ENCODE measurements around the gene IRAK3. TPM values are rescaled to one million over a fixed set of nuclear protein-coding genes. Genes with fewer than 3 reads are reported as not detected.

IRAK3 gene
- total RNA-seq, 1 experiment from 2014 or later = 12.0 TPM

GRCh38 chr12:66165141-66165540 is 23.9 kb upstream of the IRAK3 start:
- no peaks in the 10 kb centered on the region for H3K27me3 Mint-ChIP-seq (ENCODE audit: unreplicated experiment)
- intact Hi-C loops (cut with micrococcal nuclease; ENCODE audit: unreplicated experiment) = no loop called here
- peaks cover 8% of the 10 kb centered on the region for H3K9me3 Mint-ChIP-seq (ENCODE audit: low read depth, unreplicated experiment)
- TF ChIP-seq, protein P1, sequence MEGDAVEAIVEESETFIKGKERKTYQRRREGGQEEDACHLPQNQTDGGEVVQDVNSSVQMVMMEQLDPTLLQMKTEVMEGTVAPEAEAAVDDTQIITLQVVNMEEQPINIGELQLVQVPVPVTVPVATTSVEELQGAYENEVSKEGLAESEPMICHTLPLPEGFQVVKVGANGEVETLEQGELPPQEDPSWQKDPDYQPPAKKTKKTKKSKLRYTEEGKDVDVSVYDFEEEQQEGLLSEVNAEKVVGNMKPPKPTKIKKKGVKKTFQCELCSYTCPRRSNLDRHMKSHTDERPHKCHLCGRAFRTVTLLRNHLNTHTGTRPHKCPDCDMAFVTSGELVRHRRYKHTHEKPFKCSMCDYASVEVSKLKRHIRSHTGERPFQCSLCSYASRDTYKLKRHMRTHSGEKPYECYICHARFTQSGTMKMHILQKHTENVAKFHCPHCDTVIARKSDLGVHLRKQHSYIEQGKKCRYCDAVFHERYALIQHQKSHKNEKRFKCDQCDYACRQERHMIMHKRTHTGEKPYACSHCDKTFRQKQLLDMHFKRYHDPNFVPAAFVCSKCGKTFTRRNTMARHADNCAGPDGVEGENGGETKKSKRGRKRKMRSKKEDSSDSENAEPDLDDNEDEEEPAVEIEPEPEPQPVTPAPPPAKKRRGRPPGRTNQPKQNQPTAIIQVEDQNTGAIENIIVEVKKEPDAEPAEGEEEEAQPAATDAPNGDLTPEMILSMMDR (IDR thresholded peaks at IDR 0.05; ENCODE audit: unreplicated experiment) = no peak
- CTCF ChIA-PET = no interaction called here
- DNase-seq = no peak
- no peak overlapping the region for H3K27ac Mint-ChIP-seq (ENCODE audit: unreplicated experiment)
- peaks cover 25% of the 10 kb centered on the region for H3K4me1 Mint-ChIP-seq (ENCODE audit: low read depth, unreplicated experiment)
- H3K4me3 Mint-ChIP-seq (ENCODE audit: low read depth, unreplicated experiment) = no peak overlapping the region
- peaks cover 24% of the 10 kb centered on the region for H3K36me3 Mint-ChIP-seq (ENCODE audit: insufficient read depth, unreplicated experiment)
- no TSS peak for BruUV-seq (replicated peaks)

GRCh38 chr12:66166561-66166960 is 22.5 kb upstream of the IRAK3 start:
- TF ChIP-seq, protein P1 (IDR thresholded peaks at IDR 0.05; ENCODE audit: unreplicated experiment) = no peak
- no peak for DNase-seq
- CTCF ChIA-PET = no interaction called here
- Mint-ChIP-seq H3K4me1 (ENCODE audit: low read depth, unreplicated experiment) (peaks cover 25% of the 10 kb centered on the region), H3K27ac (ENCODE audit: unreplicated experiment) (no peak overlapping the region), H3K4me3 (ENCODE audit: low read depth, unreplicated experiment) (peak overlapping the region; percentile 100), H3K27me3 (ENCODE audit: unreplicated experiment) (no peaks in the 10 kb centered on the region), H3K9me3 (ENCODE audit: low read depth, unreplicated experiment) (peaks cover 8% of the 10 kb centered on the region), H3K36me3 (ENCODE audit: insufficient read depth, unreplicated experiment) (peaks cover 31% of the 10 kb centered on the region)
- no TSS peak for BruUV-seq (replicated peaks)
- intact Hi-C loops (cut with micrococcal nuclease; ENCODE audit: unreplicated experiment) = no loop called here

DNA sequence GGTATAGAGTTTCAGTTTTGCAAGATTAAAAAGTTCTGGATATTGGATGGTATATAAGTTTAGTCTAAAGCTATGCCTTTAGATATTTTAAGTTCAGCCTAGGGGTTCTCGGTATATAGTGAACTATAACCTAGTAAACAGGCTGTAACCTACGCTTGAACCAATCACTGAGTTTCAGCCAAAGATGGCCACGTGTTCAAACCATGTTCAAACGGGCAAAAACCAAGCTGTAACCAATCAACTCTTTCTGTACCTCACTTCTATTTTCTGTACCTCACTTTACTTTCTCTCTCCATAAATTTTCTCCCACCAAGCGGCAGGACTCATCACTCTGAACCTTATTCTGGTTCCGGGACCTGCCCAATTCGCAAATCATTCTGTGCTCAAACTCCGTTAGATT is 20.6 kb upstream of the IRAK3 start:
- intact Hi-C loops (cut with micrococcal nuclease; ENCODE audit: unreplicated experiment) = loop anchor here (2.0 kb wide), 1 partner anchor 24 kb away; no protein-coding TSS in a partner anchor
- peaks cover 10% of the 10 kb centered on the region for H3K9me3 Mint-ChIP-seq (ENCODE audit: low read depth, unreplicated experiment)
- no TSS peak for BruUV-seq (replicated peaks)
- peaks cover 31% of the 10 kb centered on the region for H3K36me3 Mint-ChIP-seq (ENCODE audit: insufficient read depth, unreplicated experiment)
- peak overlapping the region; percentile 99 for H3K27ac Mint-ChIP-seq (ENCODE audit: unreplicated experiment)
- no peaks in the 10 kb centered on the region for H3K27me3 Mint-ChIP-seq (ENCODE audit: unreplicated experiment)
- TF ChIP-seq, protein P1 (IDR thresholded peaks at IDR 0.05; ENCODE audit: unreplicated experiment) = no peak
- H3K4me1 Mint-ChIP-seq (ENCODE audit: low read depth, unreplicated experiment) = peaks cover 25% of the 10 kb centered on the region
- peak; percentile 7 for DNase-seq
- CTCF ChIA-PET = interaction anchor here (1.2 to 2.1 kb wide), 8 partner anchors 8 to 102 kb away, joined by 3 to 18 read pairs (median 6); partner anchors contain the start of gene IRAK3
- peak overlapping the region; percentile 100 for H3K4me3 Mint-ChIP-seq (ENCODE audit: low read depth, unreplicated experiment)

DNA sequence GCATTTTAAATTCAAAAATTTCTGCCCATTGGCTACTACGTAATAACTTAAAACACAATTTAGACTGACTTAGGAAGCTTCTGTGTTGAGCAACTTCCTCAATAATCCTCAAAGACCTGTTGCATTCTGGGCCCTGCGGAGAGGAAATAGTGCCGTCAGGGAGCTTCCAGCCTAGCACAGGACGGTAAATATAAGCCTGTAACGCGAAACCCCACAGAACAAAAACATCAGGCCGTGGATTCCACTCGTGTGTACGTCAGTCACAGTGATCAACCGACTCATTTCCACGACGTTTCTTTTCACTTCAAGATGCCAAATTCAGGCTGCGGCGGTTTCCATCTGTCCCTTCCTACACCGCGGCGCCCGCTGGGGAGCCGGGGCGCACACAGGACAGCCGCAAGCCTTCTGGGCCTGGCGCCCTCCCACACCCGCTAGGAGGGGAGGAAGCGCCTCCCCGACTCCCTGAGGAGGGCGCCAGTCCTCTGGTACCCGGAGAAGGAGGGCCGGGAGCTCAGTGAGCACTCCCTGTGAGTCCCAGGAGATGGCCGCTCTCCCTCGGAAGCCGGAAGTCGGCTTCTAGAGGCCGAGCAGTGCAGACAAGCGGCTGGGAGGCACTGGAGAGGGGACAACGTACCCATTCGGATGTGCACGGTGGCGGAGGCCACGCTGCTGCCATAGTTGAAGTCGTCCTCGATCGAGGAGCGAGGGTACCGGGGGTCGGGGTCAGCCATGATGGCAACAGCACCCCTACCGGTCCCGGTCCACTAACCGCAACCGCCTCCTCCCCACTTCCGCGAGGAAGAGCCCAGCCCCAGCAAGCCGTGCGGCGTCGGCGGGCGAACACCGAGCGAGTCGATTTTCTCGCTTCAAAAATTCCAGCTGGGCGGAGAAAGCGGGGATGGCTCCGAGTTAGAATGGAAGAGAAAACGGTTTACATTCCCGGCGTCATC is 19.5 kb upstream of the IRAK3 start, which contains the start of gene TMBIM4:
Gene TMBIM4 (minus strand): TSS at position 776 of the 950 bp plus-strand sequence. CDS start 45 bp downstream, at position 731.
- Mint-ChIP-seq H3K36me3 (ENCODE audit: insufficient read depth, unreplicated experiment) (peaks cover 31% of the 10 kb centered on the region), H3K9me3 (ENCODE audit: low read depth, unreplicated experiment) (peaks cover 9% of the 10 kb centered on the region), H3K4me3 (ENCODE audit: low read depth, unreplicated experiment) (peak within 1 kb of the TSS; percentile 100), H3K27ac (ENCODE audit: unreplicated experiment) (peak within 1 kb of the TSS; percentile 99), H3K4me1 (ENCODE audit: low read depth, unreplicated experiment) (peaks cover 25% of the 10 kb centered on the region), H3K27me3 (ENCODE audit: unreplicated experiment) (no peaks in the 10 kb centered on the region)
- TF ChIP-seq, protein P1 (IDR thresholded peaks at IDR 0.05; ENCODE audit: unreplicated experiment) = peak; percentile 63
- intact Hi-C loops (cut with micrococcal nuclease; ENCODE audit: unreplicated experiment) = loop anchor here (1.0 to 2.0 kb wide), 2 partner anchors 25 to 65 kb away; no protein-coding TSS in a partner anchor
- BruUV-seq (replicated peaks) = no TSS peak
- CTCF ChIA-PET = interaction anchor here (0.5 to 2.1 kb wide), 23 partner anchors 9 to 1424 kb away, joined by 3 to 18 read pairs (median 5); partner anchors contain the start of genes HELB, IRAK3 and LLPH
- peak; percentile 91 for DNase-seq
